Neural progenitor cell (in vitro differentiated cells): Measurements from ENCODE around the gene FKBP8. TPM values are rescaled to one million over a fixed set of nuclear protein-coding genes. Genes with fewer than 3 reads are reported as not detected.

ENCODE experiments used
- DNase-seq: peaks from one replicate; pipeline ENCODE4 v3.0.0-alpha.2; 2016; ENCODE audit warnings: low spot score
- H2AFZ ChIP-seq: fragments of 200-600 bp; sonication (generic); replicated peaks from 2 replicates; pipeline ENCODE4 v1.6.1; 2016; ENCODE audit warnings: antibody characterized with exemption
- H3F3A ChIP-seq: fragments of 200-600 bp; sonication (generic); 2 replicates; pipeline ENCODE4 v1.6.1; 2016; ENCODE audit warnings: antibody characterized with exemption, low read depth
- H3K27ac ChIP-seq: fragments of 200-600 bp; sonication (generic); 2 replicates; pipeline ENCODE4 v1.5.1; 2016; ENCODE audit warnings: mild to moderate bottlenecking
- H3K27me3 ChIP-seq: fragments of 200-600 bp; sonication (generic); 2 replicates; pipeline ENCODE4 v1.6.1; 2016; ENCODE audit warnings: mild to moderate bottlenecking, moderate library complexity
- H3K36me3 ChIP-seq: fragments of 200-600 bp; sonication (generic); 2 replicates; pipeline ENCODE4 v1.5.1; 2016
- H3K4me1 ChIP-seq: fragments of 200-600 bp; sonication (generic); 2 replicates; pipeline ENCODE4 v1.6.1; 2016; ENCODE audit warnings: mixed run types
- H3K4me2 ChIP-seq: fragments of 200-600 bp; sonication (generic); 2 replicates; pipeline ENCODE4 v1.6.1; 2016
- H3K4me3 ChIP-seq: fragments of 200-600 bp; sonication (generic); 2 replicates; pipeline ENCODE4 v1.5.1; 2016
- H3K79me2 ChIP-seq: fragments of 200-600 bp; sonication (generic); 2 replicates; pipeline ENCODE4 v1.6.1; 2016; ENCODE audit warnings: low read depth
- H3K9ac ChIP-seq: fragments of 200-600 bp; sonication (generic); 2 replicates; pipeline ENCODE4 v1.6.1; 2016
- H3K9me3 ChIP-seq: fragments of 200-600 bp; sonication (generic); 2 replicates; pipeline ENCODE4 v1.5.1; 2016; ENCODE audit warnings: low read depth
- H4K20me1 ChIP-seq: fragments of 200-600 bp; sonication (generic); 2 replicates; pipeline ENCODE4 v1.6.1; 2016; ENCODE audit warnings: low read depth
- H3K27ac Mint-ChIP-seq: 3 replicates; pipeline ENCODE4 v1.8.0; 2021; ENCODE audit warnings: mixed read lengths
- H3K27me3 Mint-ChIP-seq: 2 replicates; pipeline ENCODE4 v1.8.0; 2022; ENCODE audit warnings: low read depth, mild to moderate bottlenecking, inconsistent platforms, moderate library complexity, mixed read lengths; ENCODE audit not compliant: insufficient read depth
- H3K36me3 Mint-ChIP-seq: 3 replicates; pipeline ENCODE4 v1.8.0; 2021; ENCODE audit warnings: mixed read lengths
- H3K4me1 Mint-ChIP-seq: 3 replicates; pipeline ENCODE4 v1.8.0; 2021; ENCODE audit warnings: mixed read lengths
- H3K4me3 Mint-ChIP-seq: 3 replicates; pipeline ENCODE4 v1.8.0; 2021; ENCODE audit warnings: mild to moderate bottlenecking, moderate library complexity, mixed read lengths
- H3K9me3 Mint-ChIP-seq: 3 replicates; pipeline ENCODE4 v1.8.0; 2020; ENCODE audit warnings: mixed read lengths
- CTCF ChIP-seq: fragments of 200-600 bp; sonication (generic); IDR thresholded peaks from 2 replicates; pipeline ENCODE4 v1.5.1; 2017; ENCODE audit warnings: antibody characterized with exemption, mild to moderate bottlenecking
- EZH2 ChIP-seq: fragments of 200-600 bp; sonication (generic); IDR thresholded peaks from 2 replicates; pipeline ENCODE4 v1.6.1; 2017; ENCODE audit warnings: antibody characterized with exemption, mild to moderate bottlenecking, moderate library complexity
- EZH2phosphoT487 ChIP-seq: fragments of 200-600 bp; sonication (generic); IDR thresholded peaks from 2 replicates; pipeline ENCODE4 v1.6.1; 2017; ENCODE audit warnings: antibody characterized with exemption
- total RNA-seq: library from RNA; depleted of rRNA; stranded (reverse); fragments of >200 nt; gene quantifications from 2 replicates; pipeline ENCODE4 v1.2.3, GENCODE V29; 2015; ENCODE audit warnings: low replicate concordance

FKBP8 gene
- total RNA-seq, 1 donor from 2014 or later: 115 TPM

- H3K27ac ChIP-seq: no peak overlapping the region
- H3K36me3 Mint-ChIP-seq: no peaks in the 10 kb centered on the region
- peaks cover 14% of the 10 kb centered on the region for H3F3A ChIP-seq
- H3K79me2 ChIP-seq: peaks cover 64% of the 10 kb centered on the region
- no peak overlapping the region for H2AFZ ChIP-seq
- peaks cover 71% of the 10 kb centered on the region for H4K20me1 ChIP-seq
- H3K27me3 Mint-ChIP-seq: peaks cover 2% of the 10 kb centered on the region
- no peak overlapping the region for H3K9ac ChIP-seq
- H3K27ac Mint-ChIP-seq: no peak overlapping the region
- no peak for DNase-seq
- H3K4me1 Mint-ChIP-seq: peaks cover 32% of the 10 kb centered on the region
- H3K4me1 ChIP-seq: peaks cover 7% of the 10 kb centered on the region
- no peaks in the 10 kb centered on the region for H3K9me3 ChIP-seq
- no peak for TF ChIP-seq EZH2
- no peak for TF ChIP-seq EZH2phosphoT487
- TF ChIP-seq CTCF: no peak
- H3K9me3 Mint-ChIP-seq: no peaks in the 10 kb centered on the region
- peaks cover 3% of the 10 kb centered on the region for H3K27me3 ChIP-seq
- no peaks in the 10 kb centered on the region for H3K36me3 ChIP-seq
- H3K4me2 ChIP-seq: no peak overlapping the region
- no peak overlapping the region for H3K4me3 Mint-ChIP-seq
- H3K4me3 ChIP-seq: no peak overlapping the region
These were observed 24.7 kb downstream of the FKBP8 start for GRCh38 chr19:18518639-18519038.

GRCh38 chr19:18517606-18518005, 25.8 kb downstream of the FKBP8 start:
- Mint-ChIP-seq H3K4me3 (no peak overlapping the region), H3K36me3 (no peaks in the 10 kb centered on the region), H3K9me3 (no peaks in the 10 kb centered on the region), H3K4me1 (peaks cover 35% of the 10 kb centered on the region), H3K27ac (no peak overlapping the region), H3K27me3 (peaks cover 2% of the 10 kb centered on the region)
- peaks cover 7% of the 10 kb centered on the region for H3K4me1 ChIP-seq
- peaks cover 81% of the 10 kb centered on the region for H4K20me1 ChIP-seq
- H2AFZ ChIP-seq: no peak overlapping the region
- peaks cover 4% of the 10 kb centered on the region for H3F3A ChIP-seq
- H3K9ac ChIP-seq: no peak overlapping the region
- H3K27ac ChIP-seq: no peak overlapping the region
- no peak overlapping the region for H3K4me2 ChIP-seq
- peaks cover 72% of the 10 kb centered on the region for H3K79me2 ChIP-seq
- peaks cover 3% of the 10 kb centered on the region for H3K27me3 ChIP-seq
- DNase-seq: no peak
- H3K4me3 ChIP-seq: no peak overlapping the region
- TF ChIP-seq CTCF (no peak), EZH2 (no peak), EZH2phosphoT487 (no peak)
- H3K36me3 ChIP-seq: no peaks in the 10 kb centered on the region
- H3K9me3 ChIP-seq: no peaks in the 10 kb centered on the region

- H2AFZ ChIP-seq: no peak overlapping the region
- Mint-ChIP-seq H3K4me3 (no peak overlapping the region), H3K27me3 (peaks cover 2% of the 10 kb centered on the region), H3K9me3 (no peaks in the 10 kb centered on the region), H3K4me1 (peaks cover 34% of the 10 kb centered on the region), H3K27ac (no peak overlapping the region), H3K36me3 (no peaks in the 10 kb centered on the region)
- no peaks in the 10 kb centered on the region for H3K9me3 ChIP-seq
- H3K4me2 ChIP-seq: no peak overlapping the region
- peaks cover 71% of the 10 kb centered on the region for H3K79me2 ChIP-seq
- H3K4me1 ChIP-seq: peaks cover 5% of the 10 kb centered on the region
- no peak overlapping the region for H3K4me3 ChIP-seq
- H3K9ac ChIP-seq: no peak overlapping the region
- no peak for TF ChIP-seq CTCF
- peaks cover 3% of the 10 kb centered on the region for H3F3A ChIP-seq
- H3K27me3 ChIP-seq: peaks cover 3% of the 10 kb centered on the region
- no peaks in the 10 kb centered on the region for H3K36me3 ChIP-seq
- no peak for DNase-seq
- H3K27ac ChIP-seq: no peak overlapping the region
- H4K20me1 ChIP-seq: peaks cover 87% of the 10 kb centered on the region
These were observed 27.4 kb downstream of the FKBP8 start for GRCh38 chr19:18515959-18516358.
